22Rv1 (cell line): Measurements from ENCODE around the gene MYLIP.

Experiments used
- ZFX ChIP-seq: fragments of 450-650 bp; IDR thresholded peaks from 2 replicates; pipeline ENCODE4 v1.6.1; 2017; ENCODE audit warnings: antibody characterized with exemption, borderline replicate concordance
- TF ChIP-seq, protein P1 (sequence below): fragments of 450-650 bp; IDR thresholded peaks from 2 replicates; pipeline ENCODE4 v1.5.1; 2017; ENCODE audit warnings: mild to moderate bottlenecking

DNA sequence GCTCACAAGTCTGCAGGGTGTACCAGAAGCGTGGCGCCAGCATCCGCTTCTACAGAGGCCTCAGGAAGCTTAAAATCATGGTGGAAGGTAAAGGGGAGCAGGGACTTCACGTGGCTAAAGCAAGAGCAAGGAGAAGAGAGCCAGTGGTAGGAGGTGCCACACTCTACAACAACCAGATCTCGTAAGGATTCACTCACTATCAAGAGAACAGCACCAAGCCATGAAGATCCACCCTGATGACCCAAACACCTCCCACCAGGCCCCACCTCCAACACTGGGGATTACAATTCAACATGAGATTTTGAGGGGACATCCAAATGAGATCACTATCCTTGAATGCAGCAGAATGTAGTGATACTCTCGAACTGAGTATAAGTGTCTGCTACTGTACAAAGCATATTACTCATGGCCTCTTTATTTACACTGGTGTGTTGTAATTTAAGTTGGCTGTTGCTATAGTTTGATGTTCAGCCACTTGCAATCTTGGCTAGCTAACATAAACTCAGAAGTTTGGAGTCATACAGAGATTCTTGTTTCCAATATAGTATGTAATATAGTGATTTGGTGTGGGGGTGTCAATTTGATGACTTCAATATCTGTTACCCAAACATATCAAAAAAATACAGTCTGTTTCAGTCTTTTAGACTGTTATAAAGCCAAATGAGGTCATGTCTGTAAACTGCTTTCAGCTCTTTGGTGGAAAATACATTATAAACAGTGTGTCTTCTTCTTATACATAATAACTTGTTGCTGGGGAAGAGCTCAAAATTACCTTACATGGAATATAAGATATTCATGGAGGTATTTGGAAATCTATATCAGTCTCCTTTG, 39.4 kb upstream of the MYLIP start:
- TF ChIP-seq, protein P1, sequence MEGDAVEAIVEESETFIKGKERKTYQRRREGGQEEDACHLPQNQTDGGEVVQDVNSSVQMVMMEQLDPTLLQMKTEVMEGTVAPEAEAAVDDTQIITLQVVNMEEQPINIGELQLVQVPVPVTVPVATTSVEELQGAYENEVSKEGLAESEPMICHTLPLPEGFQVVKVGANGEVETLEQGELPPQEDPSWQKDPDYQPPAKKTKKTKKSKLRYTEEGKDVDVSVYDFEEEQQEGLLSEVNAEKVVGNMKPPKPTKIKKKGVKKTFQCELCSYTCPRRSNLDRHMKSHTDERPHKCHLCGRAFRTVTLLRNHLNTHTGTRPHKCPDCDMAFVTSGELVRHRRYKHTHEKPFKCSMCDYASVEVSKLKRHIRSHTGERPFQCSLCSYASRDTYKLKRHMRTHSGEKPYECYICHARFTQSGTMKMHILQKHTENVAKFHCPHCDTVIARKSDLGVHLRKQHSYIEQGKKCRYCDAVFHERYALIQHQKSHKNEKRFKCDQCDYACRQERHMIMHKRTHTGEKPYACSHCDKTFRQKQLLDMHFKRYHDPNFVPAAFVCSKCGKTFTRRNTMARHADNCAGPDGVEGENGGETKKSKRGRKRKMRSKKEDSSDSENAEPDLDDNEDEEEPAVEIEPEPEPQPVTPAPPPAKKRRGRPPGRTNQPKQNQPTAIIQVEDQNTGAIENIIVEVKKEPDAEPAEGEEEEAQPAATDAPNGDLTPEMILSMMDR, result no peak
- TF ChIP-seq ZFX, result no peak
